Measurements from ENCODE around the gene GYG2.
"Not testable (repeated sequence)": the region's sequence is repeated elsewhere in the genome, so short reads cannot be mapped to it uniquely, and the experiment has no call there.

GYG2 gene

DNA sequence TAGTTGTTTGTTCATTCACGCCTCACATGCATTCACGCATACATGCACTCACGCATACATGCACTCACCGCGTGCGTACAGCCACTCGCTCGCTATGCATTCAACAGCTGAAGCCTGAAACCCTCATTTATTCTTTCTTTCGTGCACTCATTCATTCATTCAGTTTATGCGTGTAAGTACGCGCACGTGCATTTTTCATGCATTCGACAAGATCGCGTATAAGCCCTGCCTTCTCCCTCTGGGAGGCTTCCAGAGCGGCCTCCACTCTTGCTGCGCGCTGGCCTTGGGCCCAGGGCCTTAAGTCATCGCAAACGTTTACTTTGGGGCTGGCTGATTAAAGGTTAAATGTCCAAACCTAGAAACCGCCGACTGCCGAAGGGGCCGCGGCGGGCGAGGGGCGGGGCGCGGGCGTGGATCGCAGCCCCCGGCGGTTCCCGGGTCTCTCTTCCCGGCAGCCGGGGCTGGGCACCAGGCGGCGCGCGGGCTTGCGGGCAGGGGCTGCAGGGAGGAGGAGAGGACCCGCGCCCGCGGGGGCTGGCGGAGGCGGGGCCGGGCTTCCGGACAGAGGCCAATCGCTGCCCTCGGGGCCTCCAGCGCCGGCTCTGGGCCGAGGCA, at the start of gene GYG2:
Gene GYG2 (plus strand): TSS at position 587 of the 615 bp plus-strand sequence. CDS start 1,259 bp downstream, outside the sequence.
- Histone ChIP-seq H3K4me3 (ENCODE audit: low read depth in 1 of 2, low read length in 2 of 2) (peak within 1 kb of the TSS in 1 of 2 donors; percentile 27), H3K36me3 (ENCODE audit: insufficient read depth, low read length) (no peaks in the 10 kb centered on the region), H3K4me1 (ENCODE audit: insufficient read depth, low read length) (no peaks in the 10 kb centered on the region), H3K9ac (ENCODE audit: low read length) (no peak within 1 kb of the TSS), H3K27ac (ENCODE audit: low read depth, low read length) (no peak within 1 kb of the TSS), H3K9me3 (ENCODE audit: low read length) (no peaks in the 10 kb centered on the region), H3K27me3 (ENCODE audit: control insufficient read depth in 1 of 2, insufficient read depth in 2 of 2, low read length in 2 of 2) (peaks cover 0 to 30% of the 10 kb centered on the region in 2 donors)

DNA sequence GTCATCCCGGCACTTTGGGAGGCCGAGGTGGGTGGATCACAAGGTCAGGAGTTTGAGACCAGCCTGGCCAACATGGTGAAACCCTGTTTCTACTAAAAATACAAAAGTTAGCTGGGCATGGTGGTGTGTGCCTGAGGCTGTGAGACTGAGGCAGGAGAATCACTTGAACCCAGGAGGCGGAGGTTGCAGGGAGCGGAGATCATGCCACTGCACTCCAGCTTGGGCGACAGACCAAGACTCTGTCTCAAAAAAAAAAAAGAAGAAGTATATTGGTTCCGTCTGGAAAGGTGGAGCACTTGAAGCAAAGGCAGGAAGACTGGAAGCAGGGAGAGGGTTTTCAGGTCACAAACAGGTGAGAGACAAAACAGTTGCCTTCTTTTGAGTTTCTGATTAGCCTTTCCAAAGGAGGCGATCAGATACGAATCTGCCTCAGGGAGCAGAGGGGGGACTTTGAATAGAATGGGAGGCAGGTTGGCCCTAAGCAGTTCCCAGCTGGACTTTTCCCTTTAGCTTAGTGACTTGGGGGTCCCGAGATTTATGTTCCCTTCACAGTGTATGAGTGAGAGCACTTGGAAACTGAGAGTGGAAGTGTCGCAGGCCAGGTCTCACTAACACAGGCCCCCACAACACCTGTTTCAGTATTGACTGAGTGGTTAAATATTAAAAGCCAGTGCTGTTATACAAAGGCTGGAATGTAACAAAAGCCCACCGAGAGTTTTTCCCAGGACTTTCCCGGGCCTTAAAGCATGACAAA, 48.1 kb upstream of the GYG2 start:
- not testable (repeated sequence) for H3K27me3 ChIP-seq (ENCODE audit: control insufficient read depth in 1 of 2, insufficient read depth in 2 of 2, low read length in 2 of 2); H3K36me3 ChIP-seq (ENCODE audit: insufficient read depth, low read length); H3K4me1 ChIP-seq (ENCODE audit: insufficient read depth, low read length); H3K9ac ChIP-seq (ENCODE audit: low read length); H3K4me3 ChIP-seq (ENCODE audit: low read depth in 1 of 2, low read length in 2 of 2); H3K27ac ChIP-seq (ENCODE audit: low read depth, low read length); H3K9me3 ChIP-seq (ENCODE audit: low read length)

GRCh38 chrX:2781226-2781571, 47.5 kb upstream of the GYG2 start:
- no peaks in the 10 kb centered on the region for H3K9me3 ChIP-seq (ENCODE audit: low read length)
- H3K27ac ChIP-seq (ENCODE audit: low read depth, low read length), result no peak overlapping the region
- no peaks in the 10 kb centered on the region for H3K4me1 ChIP-seq (ENCODE audit: insufficient read depth, low read length)
- H3K4me3 ChIP-seq (ENCODE audit: low read depth in 1 of 2, low read length in 2 of 2), result no peak overlapping the region
- no peak overlapping the region for H3K9ac ChIP-seq (ENCODE audit: low read length)
- no peaks in the 10 kb centered on the region for H3K27me3 ChIP-seq (ENCODE audit: control insufficient read depth in 1 of 2, insufficient read depth in 2 of 2, low read length in 2 of 2)
- H3K36me3 ChIP-seq (ENCODE audit: insufficient read depth, low read length), result no peaks in the 10 kb centered on the region

GRCh38 chrX:2781698-2782097, 47.0 kb upstream of the GYG2 start:
- Histone ChIP-seq H3K27me3 (ENCODE audit: control insufficient read depth in 1 of 2, insufficient read depth in 2 of 2, low read length in 2 of 2) (no peaks in the 10 kb centered on the region), H3K4me3 (ENCODE audit: low read depth in 1 of 2, low read length in 2 of 2) (no peak overlapping the region), H3K27ac (ENCODE audit: low read depth, low read length) (no peak overlapping the region), H3K4me1 (ENCODE audit: insufficient read depth, low read length) (no peaks in the 10 kb centered on the region), H3K9ac (ENCODE audit: low read length) (no peak overlapping the region), H3K9me3 (ENCODE audit: low read length) (no peaks in the 10 kb centered on the region), H3K36me3 (ENCODE audit: insufficient read depth, low read length) (no peaks in the 10 kb centered on the region)

DNA sequence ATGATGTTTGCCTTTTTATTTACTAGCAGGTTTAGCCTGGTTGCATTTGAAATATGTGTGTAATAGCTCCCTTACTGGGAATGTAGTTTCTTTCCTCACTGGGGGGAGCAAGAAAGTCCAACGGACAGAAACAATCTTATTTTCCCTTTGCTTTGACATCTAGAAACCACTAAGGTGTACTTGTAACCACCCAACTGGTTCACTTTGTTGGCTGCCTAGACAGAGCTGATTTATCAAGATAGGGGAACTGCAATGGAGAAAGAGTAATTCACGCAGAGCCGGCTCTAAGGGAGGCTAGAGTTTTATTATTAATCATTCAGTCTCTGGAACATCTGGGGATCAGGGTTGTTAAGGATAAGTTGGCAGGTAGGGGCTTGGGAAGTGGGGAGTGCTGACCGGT, 46.6 kb upstream of the GYG2 start:
- Histone ChIP-seq H3K36me3 (ENCODE audit: insufficient read depth, low read length) (no peaks in the 10 kb centered on the region), H3K27me3 (ENCODE audit: control insufficient read depth in 1 of 2, insufficient read depth in 2 of 2, low read length in 2 of 2) (no peaks in the 10 kb centered on the region), H3K4me3 (ENCODE audit: low read depth in 1 of 2, low read length in 2 of 2) (no peak overlapping the region), H3K27ac (ENCODE audit: low read depth, low read length) (no peak overlapping the region), H3K4me1 (ENCODE audit: insufficient read depth, low read length) (no peaks in the 10 kb centered on the region), H3K9me3 (ENCODE audit: low read length) (no peaks in the 10 kb centered on the region), H3K9ac (ENCODE audit: low read length) (no peak overlapping the region)

DNA sequence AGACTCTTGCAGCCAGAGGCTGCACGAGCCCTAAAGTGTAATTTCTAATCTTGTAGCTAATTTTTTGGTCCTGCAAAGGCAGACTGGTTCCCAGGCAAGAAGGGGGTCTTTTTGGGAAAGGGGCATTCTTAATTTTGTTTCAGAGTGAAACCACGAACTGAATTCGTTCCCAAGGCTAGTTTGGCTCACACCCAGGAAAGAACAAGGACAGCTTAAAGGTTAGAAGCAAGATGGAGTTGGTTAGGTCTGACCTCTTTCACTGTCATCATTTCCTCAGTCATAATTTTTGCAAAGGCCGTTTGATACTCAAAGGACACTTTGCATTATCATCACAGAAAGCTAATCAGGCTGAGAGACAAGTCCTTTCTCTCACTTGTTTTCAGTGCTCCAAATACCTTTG, 46.0 kb upstream of the GYG2 start:
- no peaks in the 10 kb centered on the region for H3K4me1 ChIP-seq (ENCODE audit: insufficient read depth, low read length)
- no peak overlapping the region for H3K9ac ChIP-seq (ENCODE audit: low read length)
- no peak overlapping the region for H3K4me3 ChIP-seq (ENCODE audit: low read depth in 1 of 2, low read length in 2 of 2)
- no peaks in the 10 kb centered on the region for H3K36me3 ChIP-seq (ENCODE audit: insufficient read depth, low read length)
- H3K9me3 ChIP-seq (ENCODE audit: low read length), result no peaks in the 10 kb centered on the region
- no peaks in the 10 kb centered on the region for H3K27me3 ChIP-seq (ENCODE audit: control insufficient read depth in 1 of 2, insufficient read depth in 2 of 2, low read length in 2 of 2)
- H3K27ac ChIP-seq (ENCODE audit: low read depth, low read length), result no peak overlapping the region

- Histone ChIP-seq H3K9me3 (ENCODE audit: low read length) (no peaks in the 10 kb centered on the region), H3K4me3 (ENCODE audit: low read depth in 1 of 2, low read length in 2 of 2) (no peak overlapping the region), H3K9ac (ENCODE audit: low read length) (no peak overlapping the region), H3K27ac (ENCODE audit: low read depth, low read length) (no peak overlapping the region), H3K4me1 (ENCODE audit: insufficient read depth, low read length) (no peaks in the 10 kb centered on the region), H3K27me3 (ENCODE audit: control insufficient read depth in 1 of 2, insufficient read depth in 2 of 2, low read length in 2 of 2) (no peaks in the 10 kb centered on the region), H3K36me3 (ENCODE audit: insufficient read depth, low read length) (no peaks in the 10 kb centered on the region)
Measured at GRCh38 chrX:2784026-2784425, 44.7 kb upstream of the GYG2 start.

DNA sequence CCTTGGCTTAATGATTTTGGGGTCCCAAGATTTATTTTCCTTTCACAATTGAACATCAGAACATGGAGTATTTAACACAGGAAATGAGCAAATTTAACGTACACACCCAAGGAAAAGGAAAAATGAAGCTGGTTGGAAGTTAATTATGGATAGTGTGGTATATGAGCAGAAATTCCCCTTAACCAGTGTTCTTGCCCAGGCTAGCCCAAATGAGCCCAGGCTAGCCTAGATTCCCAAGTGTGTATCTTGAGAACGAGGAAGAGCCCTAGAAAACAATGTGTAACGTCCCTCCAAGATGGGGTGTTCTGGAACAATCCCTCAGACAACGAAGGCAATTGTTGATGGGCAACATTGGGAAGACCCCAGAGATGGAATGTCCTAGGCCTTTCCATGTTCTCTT, 43.2 kb upstream of the GYG2 start:
- Histone ChIP-seq H3K9ac (ENCODE audit: low read length) (no peak overlapping the region), H3K36me3 (ENCODE audit: insufficient read depth, low read length) (no peaks in the 10 kb centered on the region), H3K4me1 (ENCODE audit: insufficient read depth, low read length) (no peaks in the 10 kb centered on the region), H3K4me3 (ENCODE audit: low read depth in 1 of 2, low read length in 2 of 2) (no peak overlapping the region), H3K27ac (ENCODE audit: low read depth, low read length) (no peak overlapping the region), H3K27me3 (ENCODE audit: control insufficient read depth in 1 of 2, insufficient read depth in 2 of 2, low read length in 2 of 2) (no peaks in the 10 kb centered on the region), H3K9me3 (ENCODE audit: low read length) (no peaks in the 10 kb centered on the region)

- H3K4me3 ChIP-seq (ENCODE audit: low read depth in 1 of 2, low read length in 2 of 2), result no peak overlapping the region
- no peaks in the 10 kb centered on the region for H3K4me1 ChIP-seq (ENCODE audit: insufficient read depth, low read length)
- H3K9me3 ChIP-seq (ENCODE audit: low read length), result no peaks in the 10 kb centered on the region
- no peaks in the 10 kb centered on the region for H3K36me3 ChIP-seq (ENCODE audit: insufficient read depth, low read length)
- no peak overlapping the region for H3K9ac ChIP-seq (ENCODE audit: low read length)
- H3K27me3 ChIP-seq (ENCODE audit: control insufficient read depth in 1 of 2, insufficient read depth in 2 of 2, low read length in 2 of 2), result no peaks in the 10 kb centered on the region
- H3K27ac ChIP-seq (ENCODE audit: low read depth, low read length), result no peak overlapping the region
Measured at GRCh38 chrX:2788980-2789379, 39.8 kb upstream of the GYG2 start.

DNA sequence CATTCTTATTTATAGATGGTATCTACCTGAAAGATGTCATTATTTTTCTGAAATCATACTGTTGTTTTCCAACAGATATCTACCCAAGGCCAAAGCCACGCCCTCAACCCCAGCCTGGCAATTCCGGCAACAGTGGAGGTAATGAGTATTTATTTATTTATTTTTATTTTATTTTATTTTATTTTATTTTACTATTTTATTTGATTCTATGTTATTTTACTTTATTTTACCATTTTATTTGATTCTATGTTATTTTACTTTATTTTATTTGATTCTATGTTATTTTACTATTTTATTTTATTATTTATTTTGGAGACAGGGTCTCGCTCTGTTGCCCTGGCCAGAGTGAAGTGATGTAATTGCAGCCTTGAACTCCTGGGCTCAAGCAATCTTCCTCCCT, 39.2 kb upstream of the GYG2 start:
- H3K27ac ChIP-seq (ENCODE audit: low read depth, low read length), result no peak overlapping the region
- H3K4me3 ChIP-seq (ENCODE audit: low read depth in 1 of 2, low read length in 2 of 2), result no peak overlapping the region
- H3K9me3 ChIP-seq (ENCODE audit: low read length), result no peaks in the 10 kb centered on the region
- no peaks in the 10 kb centered on the region for H3K36me3 ChIP-seq (ENCODE audit: insufficient read depth, low read length)
- H3K9ac ChIP-seq (ENCODE audit: low read length), result no peak overlapping the region
- H3K4me1 ChIP-seq (ENCODE audit: insufficient read depth, low read length), result no peaks in the 10 kb centered on the region
- no peaks in the 10 kb centered on the region for H3K27me3 ChIP-seq (ENCODE audit: control insufficient read depth in 1 of 2, insufficient read depth in 2 of 2, low read length in 2 of 2)

GRCh38 chrX:2793752-2794151, 35.0 kb upstream of the GYG2 start:
- Histone ChIP-seq H3K36me3 (ENCODE audit: insufficient read depth, low read length) (no peaks in the 10 kb centered on the region), H3K27ac (ENCODE audit: low read depth, low read length) (no peak overlapping the region), H3K9ac (ENCODE audit: low read length) (no peak overlapping the region), H3K27me3 (ENCODE audit: control insufficient read depth in 1 of 2, insufficient read depth in 2 of 2, low read length in 2 of 2) (no peaks in the 10 kb centered on the region), H3K9me3 (ENCODE audit: low read length) (no peaks in the 10 kb centered on the region), H3K4me1 (ENCODE audit: insufficient read depth, low read length) (no peaks in the 10 kb centered on the region), H3K4me3 (ENCODE audit: low read depth in 1 of 2, low read length in 2 of 2) (no peak overlapping the region)

DNA sequence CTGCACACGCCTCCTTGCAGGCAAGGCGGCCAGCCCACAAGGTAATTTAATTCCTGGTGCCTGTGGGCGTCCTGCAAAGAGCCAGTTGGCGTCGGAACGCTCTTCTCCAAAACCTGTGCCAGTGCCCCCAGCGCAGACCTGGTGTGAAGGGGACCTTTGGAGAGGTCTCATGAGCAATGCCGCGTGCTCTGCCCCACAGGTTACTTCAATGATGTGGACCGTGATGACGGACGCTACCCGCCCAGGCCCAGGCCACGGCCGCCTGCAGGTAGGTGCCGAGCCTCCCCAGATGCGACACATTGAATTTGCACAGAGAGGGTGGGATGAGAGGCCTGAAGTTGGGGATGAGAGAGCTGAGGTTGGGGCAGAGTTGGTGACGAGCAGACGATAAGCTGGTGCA, 34.4 kb upstream of the GYG2 start:
- H3K4me1 ChIP-seq (ENCODE audit: insufficient read depth, low read length), result no peaks in the 10 kb centered on the region
- H3K36me3 ChIP-seq (ENCODE audit: insufficient read depth, low read length), result no peaks in the 10 kb centered on the region
- no peak overlapping the region for H3K27ac ChIP-seq (ENCODE audit: low read depth, low read length)
- no peak overlapping the region for H3K4me3 ChIP-seq (ENCODE audit: low read depth in 1 of 2, low read length in 2 of 2)
- no peaks in the 10 kb centered on the region for H3K27me3 ChIP-seq (ENCODE audit: control insufficient read depth in 1 of 2, insufficient read depth in 2 of 2, low read length in 2 of 2)
- H3K9me3 ChIP-seq (ENCODE audit: low read length), result no peaks in the 10 kb centered on the region
- H3K9ac ChIP-seq (ENCODE audit: low read length), result no peak overlapping the region
